Nucleus accumbens (tissue), 56 donors: ENCODE measurements around the gene SH3BP5L.
"Not testable (repeated sequence)": the region's sequence is repeated elsewhere in the genome, so short reads cannot be mapped to it uniquely, and the experiment has no call there.

Experiments used
- DNase-seq, 56 donors: peaks; one replicate each; lab custom pipeline; 2025; lab: John Stamatoyannopoulos, UW

Gene SH3BP5L

GRCh38 chr1:248813546-248813945 lies 12.2 kb downstream of the SH3BP5L start:
- DNase-seq = no peak

GRCh38 chr1:248812736-248813425 lies 12.8 kb downstream of the SH3BP5L start:
- no peak for DNase-seq

GRCh38 chr1:248811514-248812490 lies 13.9 kb downstream of the SH3BP5L start:
- no peak for DNase-seq

- peak in 1 of 56 donors; percentile 12 for DNase-seq
Observed at GRCh38 chr1:248810727-248811513, 14.8 kb downstream of the SH3BP5L start.

- DNase-seq = no peak
Observed at GRCh38 chr1:248810000-248810726, 15.6 kb downstream of the SH3BP5L start.

GRCh38 chr1:248808876-248809275 lies 16.8 kb downstream of the SH3BP5L start:
- DNase-seq = no peak

- peak in 36 of 56 donors; percentile 8 to 78 (median 36) for DNase-seq
Observed at GRCh38 chr1:248807067-248807737, 18.5 kb downstream of the SH3BP5L start.

GRCh38 chr1:248805876-248806275 lies 19.8 kb downstream of the SH3BP5L start:
- DNase-seq = no peak

- DNase-seq = no peak
Observed at GRCh38 chr1:248804771-248805681, 20.7 kb downstream of the SH3BP5L start.

GRCh38 chr1:248803501-248803900 lies 22.2 kb downstream of the SH3BP5L start:
- DNase-seq = not testable (repeated sequence)

GRCh38 chr1:248802454-248802853 lies 23.3 kb downstream of the SH3BP5L start:
- no peak for DNase-seq

GRCh38 chr1:248800459-248800858 lies 25.3 kb downstream of the SH3BP5L start:
- no peak for DNase-seq

- no peak for DNase-seq
Observed at GRCh38 chr1:248798791-248799190, 26.9 kb downstream of the SH3BP5L start.

- not testable (repeated sequence) for DNase-seq
Observed at GRCh38 chr1:248794663-248795062, 31.1 kb downstream of the SH3BP5L start.

GRCh38 chr1:248793592-248793991 lies 32.1 kb downstream of the SH3BP5L start:
- no peak for DNase-seq

- no peak for DNase-seq
Observed at GRCh38 chr1:248792342-248792741, 33.4 kb downstream of the SH3BP5L start.

- no peak for DNase-seq
Observed at GRCh38 chr1:248791010-248791409, 34.7 kb downstream of the SH3BP5L start.

- no peak for DNase-seq
Observed at GRCh38 chr1:248790456-248790855, 35.3 kb downstream of the SH3BP5L start.
